Measurements from ENCODE around the gene PDE3A. TPM values are rescaled to one million over a fixed set of nuclear protein-coding genes. Genes with fewer than 3 reads are reported as not detected.
A peak's percentile ranks its signal among the peaks of the same experiment; 100 is the strongest.

PDE3A gene
- total and polyA plus RNA-seq, 8 donors: 4.9 to 16.5 (median 12.6) TPM

GRCh38 chr12:20624718-20625117 lies 256.4 kb downstream of the PDE3A start:
- no peaks in the 10 kb centered on the region for H3K27me3 ChIP-seq
- H3K4me3 ChIP-seq: no peak overlapping the region
- intact Hi-C loops (cut with DNase I): no loop called here
- ATAC-seq (peak in 2 of 4 donors; percentile 33 to 34), FAIRE-seq (no peak), DNase-seq (no peak)
- H3K36me3 ChIP-seq: peaks cover 0 to 4% (median 0%) of the 10 kb centered on the region in 3 donors
- no peaks in the 10 kb centered on the region for H3K9me3 ChIP-seq
- 69 to 76% methylated on average over 5 of the region's 5 CpGs for whole genome bisulfite sequencing, 2 donors
- peaks cover 4 to 15% (median 13%) of the 10 kb centered on the region in 3 donors for H3K4me1 ChIP-seq
- TF ChIP-seq, protein P1, sequence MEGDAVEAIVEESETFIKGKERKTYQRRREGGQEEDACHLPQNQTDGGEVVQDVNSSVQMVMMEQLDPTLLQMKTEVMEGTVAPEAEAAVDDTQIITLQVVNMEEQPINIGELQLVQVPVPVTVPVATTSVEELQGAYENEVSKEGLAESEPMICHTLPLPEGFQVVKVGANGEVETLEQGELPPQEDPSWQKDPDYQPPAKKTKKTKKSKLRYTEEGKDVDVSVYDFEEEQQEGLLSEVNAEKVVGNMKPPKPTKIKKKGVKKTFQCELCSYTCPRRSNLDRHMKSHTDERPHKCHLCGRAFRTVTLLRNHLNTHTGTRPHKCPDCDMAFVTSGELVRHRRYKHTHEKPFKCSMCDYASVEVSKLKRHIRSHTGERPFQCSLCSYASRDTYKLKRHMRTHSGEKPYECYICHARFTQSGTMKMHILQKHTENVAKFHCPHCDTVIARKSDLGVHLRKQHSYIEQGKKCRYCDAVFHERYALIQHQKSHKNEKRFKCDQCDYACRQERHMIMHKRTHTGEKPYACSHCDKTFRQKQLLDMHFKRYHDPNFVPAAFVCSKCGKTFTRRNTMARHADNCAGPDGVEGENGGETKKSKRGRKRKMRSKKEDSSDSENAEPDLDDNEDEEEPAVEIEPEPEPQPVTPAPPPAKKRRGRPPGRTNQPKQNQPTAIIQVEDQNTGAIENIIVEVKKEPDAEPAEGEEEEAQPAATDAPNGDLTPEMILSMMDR (IDR thresholded peaks at IDR 0.05): no peak
- H3K27ac ChIP-seq: no peak overlapping the region

DNA sequence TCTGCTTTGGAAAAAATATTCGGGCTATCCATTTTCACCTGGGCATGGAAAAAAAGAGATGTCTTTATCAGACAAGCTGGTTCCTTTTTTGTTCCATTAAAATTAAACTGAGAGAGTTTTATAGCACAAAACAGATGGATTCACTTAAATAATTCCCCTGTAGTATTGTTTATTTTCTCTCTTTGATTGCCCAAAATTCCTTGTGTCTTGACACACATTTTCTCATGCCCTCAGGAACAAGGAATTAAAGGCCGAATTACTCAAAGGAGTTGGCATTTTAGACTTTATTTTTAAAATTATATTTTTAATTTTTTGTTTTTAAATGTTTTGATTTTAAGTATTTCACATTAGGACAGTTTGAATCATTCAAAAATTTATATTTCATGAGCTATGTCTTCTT lies 257.2 kb downstream of the PDE3A start:
- intact Hi-C loops (cut with DNase I): no loop called here
- FAIRE-seq (no peak), ATAC-seq (no peak), DNase-seq (no peak)
- no peaks in the 10 kb centered on the region for H3K27me3 ChIP-seq
- 63 to 83% methylated on average over 2 of the region's 2 CpGs for WGBS, 2 donors
- TF ChIP-seq, protein P1 (IDR thresholded peaks at IDR 0.05): no peak
- H3K9me3 ChIP-seq: no peaks in the 10 kb centered on the region
- H3K4me1 ChIP-seq: peaks cover 4 to 23% (median 18%) of the 10 kb centered on the region in 3 donors
- H3K27ac ChIP-seq: no peak overlapping the region
- H3K4me3 ChIP-seq: no peak overlapping the region
- H3K36me3 ChIP-seq: peaks cover 0 to 4% (median 0%) of the 10 kb centered on the region in 3 donors

DNA sequence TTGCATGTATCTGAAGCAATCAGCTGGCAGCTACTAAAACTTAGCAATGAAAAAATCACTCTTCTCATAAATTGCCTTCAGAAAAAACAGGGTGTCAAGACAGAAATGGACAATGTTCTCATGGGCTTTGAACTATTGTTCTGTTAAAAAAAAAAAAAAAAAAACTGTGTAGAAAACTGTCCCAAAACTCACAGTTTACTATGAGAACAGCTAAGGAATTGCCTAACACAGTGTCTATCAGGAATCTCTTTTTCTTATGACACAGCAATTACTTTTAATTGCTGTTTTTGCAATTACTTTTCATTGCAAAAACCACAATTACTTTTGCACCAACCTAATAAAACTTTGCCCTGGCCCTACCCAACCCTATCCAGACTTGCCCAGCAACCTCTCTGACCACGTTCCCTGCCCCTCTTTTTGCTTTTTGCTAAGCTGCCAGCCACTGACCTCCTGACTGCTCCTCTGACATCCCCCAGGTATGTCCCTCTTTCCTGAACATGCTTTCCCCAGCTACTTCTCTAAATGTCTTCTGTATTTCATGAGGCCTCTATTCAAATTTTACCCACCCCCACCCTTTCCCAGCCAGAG lies 258.8 kb downstream of the PDE3A start:
- FAIRE-seq (no peak), DNase-seq (no peak), ATAC-seq (no peak)
- Histone ChIP-seq H3K4me3 (no peak overlapping the region), H3K36me3 (no peaks in the 10 kb centered on the region), H3K27ac (no peak overlapping the region), H3K4me1 (peaks cover 4 to 29% (median 18%) of the 10 kb centered on the region in 3 donors), H3K9me3 (no peaks in the 10 kb centered on the region), H3K27me3 (no peaks in the 10 kb centered on the region)
- whole genome bisulfite sequencing, 2 donors: 76 to 85% methylated on average over 1 of the region's 1 CpG
- intact Hi-C loops (cut with DNase I): no loop called here
- TF ChIP-seq, protein P1 (IDR thresholded peaks at IDR 0.05): no peak

- ATAC-seq: no peak
- TF ChIP-seq, protein P1 (IDR thresholded peaks at IDR 0.05): no peak
- 66 to 74% methylated on average over 9 of the region's 9 CpGs for WGBS, 2 donors
- no peak for DNase-seq
- Histone ChIP-seq H3K36me3 (no peaks in the 10 kb centered on the region), H3K27ac (peak overlapping the region in 2 of 4 donors; percentile 35 to 37), H3K9me3 (no peaks in the 10 kb centered on the region), H3K4me3 (no peak overlapping the region), H3K4me1 (peaks cover 4 to 29% (median 18%) of the 10 kb centered on the region in 3 donors), H3K27me3 (no peaks in the 10 kb centered on the region)
- no peak for FAIRE-seq
- intact Hi-C loops (cut with DNase I): no loop called here
Observed at GRCh38 chr12:20628226-20628787, 260.0 kb downstream of the PDE3A start.

GRCh38 chr12:20628999-20629398 lies 260.7 kb downstream of the PDE3A start:
- Histone ChIP-seq H3K4me3 (no peak overlapping the region), H3K27ac (peak overlapping the region in 3 of 4 donors; percentile 11 to 37 (median 35)), H3K4me1 (peaks cover 4 to 29% (median 18%) of the 10 kb centered on the region in 3 donors), H3K36me3 (no peaks in the 10 kb centered on the region), H3K9me3 (no peaks in the 10 kb centered on the region), H3K27me3 (no peaks in the 10 kb centered on the region)
- 18 to 21% methylated on average over 4 of the region's 4 CpGs for WGBS, 2 donors
- TF ChIP-seq, protein P1 (IDR thresholded peaks at IDR 0.05): no peak
- ATAC-seq (peak in 3 of 4 donors; percentile 6 to 14 (median 13)), FAIRE-seq (no peak), DNase-seq (no peak)
- intact Hi-C loops (cut with DNase I): no loop called here

Measured in pancreas (tissue), 10 donors.